PC-3 (cell line): ENCODE data around the gene PTPRD. TPM values are rescaled to one million over a fixed set of nuclear protein-coding genes. Genes with fewer than 3 reads are reported as not detected.

Source experiments
- ATAC-seq: fragments of 200-7000 bp; cut with Tn5 transposase; 2 replicates; pipeline ENCODE4 v1.9.1; 2020; ENCODE audit warnings: mild to moderate bottlenecking, moderate library complexity
- BruUV-seq: library from RNA; stranded (reverse); fragments of 400-500 nt; replicated peaks from 2 replicates; lab custom pipeline; 2021; lab: Mats Ljungman, UMichigan
- CTCF ChIA-PET: fragments of 300-600 bp; sonication (Branson Sonifier 250); formaldehyde crosslinking; loops from one replicate; lab custom pipeline; 2022; ENCODE audit warnings: antibody characterized with exemption; lab: Charles Lee
- POLR2A ChIA-PET: fragments of 300-600 bp; sonication (Branson Sonifier 250); formaldehyde crosslinking; loops from one replicate; lab custom pipeline; 2022; ENCODE audit warnings: antibody characterized with exemption; ENCODE audit not compliant: unreplicated experiment; lab: Charles Lee
- DNase-seq: peaks from one replicate; pipeline ENCODE4 v3.0.0-alpha.2; 2015
- H2AFZ ChIP-seq: fragments of 300-600 bp; sonication (generic); 2 replicates; pipeline ENCODE4 v1.6.0; 2016; ENCODE audit warnings: antibody characterized with exemption, low read length
- H3F3A ChIP-seq: fragments of 300-600 bp; sonication (generic); one replicate; pipeline ENCODE4 v1.6.0; 2017; ENCODE audit warnings: antibody characterized with exemption, low read length, control low read depth, mild to moderate bottlenecking; ENCODE audit not compliant: unreplicated experiment
- H3K27ac ChIP-seq: fragments of 300-600 bp; sonication (generic); 2 replicates; pipeline ENCODE4 v1.5.1; 2016; ENCODE audit warnings: mild to moderate bottlenecking, low read length
- H3K27me3 ChIP-seq: fragments of 300-600 bp; sonication (generic); 2 replicates; pipeline ENCODE4 v1.6.1; 2016; ENCODE audit warnings: low read length, mixed read lengths
- H3K36me3 ChIP-seq: fragments of 300-600 bp; sonication (generic); 2 replicates; pipeline ENCODE4 v1.6.1; 2016; ENCODE audit warnings: low read depth, mixed run types, low read length, mixed read lengths
- H3K4me1 ChIP-seq: fragments of 300-600 bp; sonication (generic); 2 replicates; pipeline ENCODE4 v1.5.1; 2016; ENCODE audit warnings: low read length; ENCODE audit not compliant: insufficient read depth
- H3K4me2 ChIP-seq: fragments of 300-600 bp; sonication (generic); 2 replicates; pipeline ENCODE4 v1.6.0; 2016; ENCODE audit warnings: low read length
- H3K4me3 ChIP-seq: fragments of 300-600 bp; sonication (generic); 2 replicates; pipeline ENCODE4 v1.5.1; 2016; ENCODE audit warnings: mild to moderate bottlenecking, low read length, mixed read lengths
- H3K79me2 ChIP-seq: fragments of 300-600 bp; sonication (generic); 2 replicates; pipeline ENCODE4 v1.6.1; 2017; ENCODE audit warnings: low read length, mixed read lengths
- H3K9ac ChIP-seq: fragments of 300-600 bp; sonication (generic); 2 replicates; pipeline ENCODE4 v1.6.0; 2016; ENCODE audit warnings: mild to moderate bottlenecking, low read length
- H3K9me2 ChIP-seq: fragments of 300-600 bp; sonication (generic); replicated peaks from 2 replicates; pipeline ENCODE4 v1.6.1; 2016; ENCODE audit warnings: mixed run types, low read length, mixed read lengths
- H3K9me3 ChIP-seq: fragments of 300-600 bp; sonication (generic); 2 replicates; pipeline ENCODE4 v1.6.1; 2016; ENCODE audit warnings: low read length, mixed read lengths
- H4K20me1 ChIP-seq: fragments of 300-600 bp; sonication (generic); 2 replicates; pipeline ENCODE4 v1.6.1; 2016; ENCODE audit warnings: low read length, mixed read lengths
- CTCF ChIP-seq: fragments of 300-600 bp; sonication (generic); conservative IDR thresholded peaks from 2 replicates; pipeline ENCODE4 v1.5.1; 2017; ENCODE audit warnings: antibody characterized with exemption, low read depth, mild to moderate bottlenecking, low read length
- EZH2 ChIP-seq: fragments of 300-600 bp; sonication (generic); IDR thresholded peaks from one replicate; pipeline ENCODE4 v1.6.1; 2017; ENCODE audit warnings: antibody characterized with exemption, mild to moderate bottlenecking, low read length; ENCODE audit not compliant: unreplicated experiment
- EZH2phosphoT487 ChIP-seq: fragments of 300-600 bp; sonication (generic); IDR thresholded peaks from 2 replicates; pipeline ENCODE4 v1.6.1; 2018; ENCODE audit warnings: mild to moderate bottlenecking, antibody characterized with exemption, low read length, borderline replicate concordance
- intact Hi-C: fragments of 100-400 bp; cut with micrococcal nuclease; formaldehyde crosslinking; loops from 2 replicates; pipeline ENCODE4 v1.9.0; 2023
- total RNA-seq: library from RNA; depleted of rRNA; stranded (reverse); fragments of >200 nt; gene quantifications from 2 replicates; pipeline ENCODE4 v1.2.3, GENCODE V29; 2014

The PTPRD gene
- total RNA-seq, 1 experiment from 2014 or later: not detected

DNA sequence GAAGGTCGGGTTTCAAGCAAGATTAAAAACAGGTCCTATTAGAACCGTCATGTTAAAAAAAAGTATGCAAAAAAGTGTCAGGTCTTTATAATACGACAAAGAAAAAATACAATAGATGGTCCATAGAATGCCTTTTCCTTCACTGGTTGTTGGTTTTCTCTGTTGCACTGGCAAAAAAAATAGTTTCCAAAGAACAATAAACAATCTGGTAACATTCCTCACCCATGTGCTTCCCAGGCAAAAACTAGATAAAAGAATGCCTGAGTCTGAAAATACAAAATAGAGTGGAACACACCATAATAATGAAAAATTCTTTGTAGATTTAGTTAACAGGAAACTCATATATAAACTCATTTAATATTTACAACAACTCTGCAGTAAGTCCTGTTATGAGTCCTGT is 2223.3 kb downstream of the PTPRD start:
- TF ChIP-seq EZH2: no peak
- no peak for TF ChIP-seq EZH2phosphoT487
- no peak for TF ChIP-seq CTCF
- H2AFZ ChIP-seq: no peak overlapping the region
- H3K9me3 ChIP-seq: 0 out of 2 replicates have a peak, but pooled peaks cover 3% of the 10 kb centered on the region
- no peaks in the 10 kb centered on the region for H4K20me1 ChIP-seq
- CTCF ChIA-PET: no interaction called here
- H3K4me1 ChIP-seq: no peaks in the 10 kb centered on the region
- intact Hi-C loops: no loop called here
- DNase-seq (no peak), ATAC-seq (no peak)
- H3K27me3 ChIP-seq: no peaks in the 10 kb centered on the region
- BruUV-seq: no TSS peak
- POLR2A ChIA-PET: no interaction called here
- no peak overlapping the region for H3K27ac ChIP-seq
- H3K9me2 ChIP-seq: no peaks in the 10 kb centered on the region
- no peak overlapping the region for H3K4me2 ChIP-seq
- H3K9ac ChIP-seq: no peak overlapping the region
- no peak overlapping the region for H3K4me3 ChIP-seq
- H3K36me3 ChIP-seq: no peaks in the 10 kb centered on the region
- no peaks in the 10 kb centered on the region for H3F3A ChIP-seq
- H3K79me2 ChIP-seq: no peaks in the 10 kb centered on the region

- H3K27me3 ChIP-seq: no peaks in the 10 kb centered on the region
- ATAC-seq (no peak), DNase-seq (no peak)
- ChIA-PET CTCF (no interaction called here), POLR2A (no interaction called here)
- no TSS peak for BruUV-seq
- intact Hi-C loops: no loop called here
- no peak overlapping the region for H3K4me3 ChIP-seq
- H3K4me1 ChIP-seq: no peaks in the 10 kb centered on the region
- H3F3A ChIP-seq: no peaks in the 10 kb centered on the region
- H3K4me2 ChIP-seq: no peak overlapping the region
- no peaks in the 10 kb centered on the region for H4K20me1 ChIP-seq
- TF ChIP-seq EZH2phosphoT487: no peak
- TF ChIP-seq EZH2: no peak
- TF ChIP-seq CTCF: no peak
- H3K79me2 ChIP-seq: no peaks in the 10 kb centered on the region
- no peak overlapping the region for H3K9ac ChIP-seq
- no peaks in the 10 kb centered on the region for H3K36me3 ChIP-seq
- no peak overlapping the region for H3K27ac ChIP-seq
- H3K9me3 ChIP-seq: 0 out of 2 replicates have a peak, but pooled peaks cover 3% of the 10 kb centered on the region
- H2AFZ ChIP-seq: no peak overlapping the region
- H3K9me2 ChIP-seq: no peaks in the 10 kb centered on the region
Observed at GRCh38 chr9:8388132-8388531, 2224.7 kb downstream of the PTPRD start.

DNA sequence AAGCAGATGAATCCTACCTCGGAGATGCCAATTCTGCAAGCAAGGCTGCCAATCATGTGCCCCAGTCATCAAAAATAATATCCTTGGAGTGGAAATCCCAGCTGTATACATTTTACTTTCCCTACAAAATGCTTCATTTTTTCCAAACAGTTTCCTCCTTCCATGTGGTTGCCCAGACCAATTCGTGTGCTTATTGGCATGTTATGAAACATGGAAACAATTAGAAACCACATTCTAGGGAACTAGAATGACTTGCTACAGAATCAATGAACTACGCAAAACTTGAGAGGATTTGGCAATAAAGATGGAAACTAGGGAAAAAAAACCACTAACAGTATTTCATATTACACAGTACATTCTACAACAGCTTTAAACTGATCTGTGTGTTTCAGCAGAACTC is 2228.7 kb downstream of the PTPRD start:
- no peak for TF ChIP-seq EZH2phosphoT487
- no peak for TF ChIP-seq CTCF
- TF ChIP-seq EZH2: no peak
- H3K9ac ChIP-seq: no peak overlapping the region
- no peaks in the 10 kb centered on the region for H3F3A ChIP-seq
- H3K36me3 ChIP-seq: no peaks in the 10 kb centered on the region
- H3K4me2 ChIP-seq: no peak overlapping the region
- H3K4me3 ChIP-seq: no peak overlapping the region
- ATAC-seq: no peak
- no peak overlapping the region for H2AFZ ChIP-seq
- CTCF ChIA-PET: no interaction called here
- no peak overlapping the region for H3K27ac ChIP-seq
- no peaks in the 10 kb centered on the region for H3K79me2 ChIP-seq
- no peaks in the 10 kb centered on the region for H4K20me1 ChIP-seq
- H3K9me3 ChIP-seq: 0 out of 2 replicates have a peak, but pooled peaks cover under 1% of the 10 kb centered on the region
- BruUV-seq: no TSS peak
- no peaks in the 10 kb centered on the region for H3K27me3 ChIP-seq
- intact Hi-C loops: no loop called here
- POLR2A ChIA-PET: no interaction called here
- no peaks in the 10 kb centered on the region for H3K9me2 ChIP-seq
- no peak for DNase-seq
- no peaks in the 10 kb centered on the region for H3K4me1 ChIP-seq
